ENCODE results near the gene RRBP1. TPM values are rescaled to one million over a fixed set of nuclear protein-coding genes. Genes with fewer than 3 reads are reported as not detected.
A peak's percentile ranks its signal among the peaks of the same experiment; 100 is the strongest.

RRBP1 gene
- total RNA-seq, 6 donors from 2014 or later, result 143 to 256 (median 172) TPM

DNA sequence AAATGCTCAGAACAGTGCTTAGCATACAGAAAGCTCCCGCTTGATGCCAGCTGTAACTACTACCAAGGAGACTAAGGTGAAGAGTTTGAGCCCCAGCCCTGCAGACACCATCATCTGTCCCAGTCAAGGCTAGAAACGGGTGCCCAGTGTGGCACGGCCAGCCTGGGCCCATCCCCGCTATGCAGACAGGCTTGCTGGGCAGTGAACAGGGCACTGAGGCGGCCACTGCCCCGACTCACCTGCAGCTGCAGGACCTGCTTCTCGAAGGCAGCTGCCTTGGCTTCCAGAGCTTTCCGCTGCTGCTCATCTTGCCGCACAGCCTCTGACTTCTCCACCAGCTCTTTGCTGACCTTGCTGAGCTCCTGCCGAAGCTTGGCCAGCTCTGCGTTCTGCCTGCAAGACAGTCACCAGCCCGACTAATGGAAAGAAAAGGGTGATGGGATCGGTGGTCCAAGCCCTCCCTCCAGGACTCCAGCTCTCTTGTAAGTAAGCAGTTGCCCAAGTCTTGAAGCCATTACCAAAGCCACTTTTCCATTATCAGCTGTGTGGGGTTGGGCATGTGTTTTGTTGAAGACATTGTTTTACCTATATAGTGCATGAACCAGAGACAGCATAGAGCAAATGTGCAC, 48.7 kb downstream of the RRBP1 start:
- Histone ChIP-seq H3K9me3 (no peaks in the 10 kb centered on the region), H3K4me3 (no peak overlapping the region), H3K36me3 (peaks cover 8 to 99% (median 89%) of the 10 kb centered on the region in 4 donors), H3K27me3 (no peaks in the 10 kb centered on the region), H3K4me1 (peaks cover 12 to 24% (median 19%) of the 10 kb centered on the region in 4 donors), H3K27ac (peak overlapping the region in 1 of 4 donors; percentile 69)
- WGBS, 2 donors, result 95 to 98% methylated on average over 9 to 13 of the region's 13 CpGs
- ATAC-seq (ENCODE audit: low FRiP score in 2 of 2) (no peak), DNase-seq (no peak)
- no peak for TF ChIP-seq POLR2A (IDR thresholded peaks at IDR 0.05)
- no peak for TF ChIP-seq EP300 (IDR thresholded peaks at IDR 0.05)
- TF ChIP-seq POLR2AphosphoS5 (IDR thresholded peaks at IDR 0.05), result no peak
- TF ChIP-seq, protein P1, sequence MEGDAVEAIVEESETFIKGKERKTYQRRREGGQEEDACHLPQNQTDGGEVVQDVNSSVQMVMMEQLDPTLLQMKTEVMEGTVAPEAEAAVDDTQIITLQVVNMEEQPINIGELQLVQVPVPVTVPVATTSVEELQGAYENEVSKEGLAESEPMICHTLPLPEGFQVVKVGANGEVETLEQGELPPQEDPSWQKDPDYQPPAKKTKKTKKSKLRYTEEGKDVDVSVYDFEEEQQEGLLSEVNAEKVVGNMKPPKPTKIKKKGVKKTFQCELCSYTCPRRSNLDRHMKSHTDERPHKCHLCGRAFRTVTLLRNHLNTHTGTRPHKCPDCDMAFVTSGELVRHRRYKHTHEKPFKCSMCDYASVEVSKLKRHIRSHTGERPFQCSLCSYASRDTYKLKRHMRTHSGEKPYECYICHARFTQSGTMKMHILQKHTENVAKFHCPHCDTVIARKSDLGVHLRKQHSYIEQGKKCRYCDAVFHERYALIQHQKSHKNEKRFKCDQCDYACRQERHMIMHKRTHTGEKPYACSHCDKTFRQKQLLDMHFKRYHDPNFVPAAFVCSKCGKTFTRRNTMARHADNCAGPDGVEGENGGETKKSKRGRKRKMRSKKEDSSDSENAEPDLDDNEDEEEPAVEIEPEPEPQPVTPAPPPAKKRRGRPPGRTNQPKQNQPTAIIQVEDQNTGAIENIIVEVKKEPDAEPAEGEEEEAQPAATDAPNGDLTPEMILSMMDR (IDR thresholded peaks at IDR 0.05), result no peak

DNA sequence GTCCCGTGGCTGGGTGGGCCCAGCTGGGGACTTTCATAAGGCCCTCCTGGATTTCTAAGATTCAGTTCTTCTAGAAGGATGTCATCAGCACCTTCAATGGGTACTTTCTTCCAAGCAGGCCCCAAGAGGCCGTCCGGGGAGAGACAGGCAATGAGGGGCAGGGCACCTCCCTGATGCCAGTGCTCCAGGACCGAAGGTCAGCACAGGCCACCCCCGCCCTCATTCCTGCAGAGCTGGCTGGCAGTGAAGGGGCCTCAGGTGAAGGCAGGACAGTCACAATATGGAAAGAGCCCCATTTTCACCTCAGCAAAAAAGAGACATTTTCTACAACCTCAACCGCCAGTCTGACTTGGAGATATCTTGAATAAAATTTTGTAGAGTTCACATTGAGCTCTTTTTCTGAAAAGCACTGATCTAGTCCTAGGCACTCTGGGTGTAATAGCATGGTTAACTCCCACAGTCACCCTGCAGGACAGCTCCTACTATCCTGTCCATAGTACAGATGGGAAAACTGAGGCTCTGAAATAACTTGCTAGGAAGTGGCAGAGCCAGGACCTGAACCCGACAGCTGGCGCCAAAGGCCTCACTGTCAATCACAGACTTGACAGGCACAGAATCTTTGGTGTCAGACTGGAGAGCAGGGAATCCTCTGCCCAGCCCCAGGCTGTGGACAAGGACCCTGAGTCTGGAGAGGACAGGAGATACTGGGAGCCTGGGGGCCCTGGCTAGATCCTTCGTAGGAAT, 50.3 kb downstream of the RRBP1 start:
- DNase-seq, result no peak
- WGBS, 2 donors, result 93 to 97% methylated on average over 5 to 9 of the region's 9 CpGs
- H3K9me3 ChIP-seq, result no peaks in the 10 kb centered on the region
- H3K4me1 ChIP-seq, result peaks cover 8 to 16% (median 13%) of the 10 kb centered on the region in 4 donors
- H3K27ac ChIP-seq, result no peak overlapping the region
- ATAC-seq (ENCODE audit: low FRiP score in 2 of 2), result no peak
- peaks cover 11 to 100% (median 95%) of the 10 kb centered on the region in 4 donors for H3K36me3 ChIP-seq
- no peak overlapping the region for H3K4me3 ChIP-seq
- no peaks in the 10 kb centered on the region for H3K27me3 ChIP-seq
- TF ChIP-seq EP300 (IDR thresholded peaks at IDR 0.05), result no peak
- TF ChIP-seq, protein P1 (IDR thresholded peaks at IDR 0.05), result no peak

DNA sequence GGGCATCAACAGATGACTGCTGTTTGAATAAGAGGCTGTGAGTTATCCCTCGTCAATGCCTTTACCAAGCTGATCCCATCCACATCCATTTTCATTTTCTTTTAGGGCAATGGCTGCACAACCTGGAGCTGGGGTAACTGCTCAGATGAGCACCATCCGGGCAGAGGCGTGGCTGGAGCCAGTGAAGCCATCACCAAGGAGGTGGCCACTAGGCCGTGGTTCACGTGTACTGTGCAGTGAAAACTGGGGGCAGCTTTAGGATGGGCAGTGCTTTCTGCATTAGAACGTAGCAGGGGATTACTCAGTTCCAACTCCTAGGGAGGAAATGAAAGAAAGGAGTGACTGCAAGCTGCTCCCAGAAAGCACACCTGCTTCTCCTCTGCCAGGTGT, 51.2 kb downstream of the RRBP1 start:
- Histone ChIP-seq H3K4me3 (no peak overlapping the region), H3K9me3 (no peaks in the 10 kb centered on the region), H3K27ac (no peak overlapping the region), H3K36me3 (peaks cover 13 to 100% (median 96%) of the 10 kb centered on the region in 4 donors), H3K4me1 (peaks cover 4 to 9% (median 6%) of the 10 kb centered on the region in 4 donors), H3K27me3 (no peaks in the 10 kb centered on the region)
- ATAC-seq (ENCODE audit: low FRiP score in 2 of 2), result no peak
- TF ChIP-seq POLR2A (IDR thresholded peaks at IDR 0.05), result no peak
- TF ChIP-seq POLR2AphosphoS5 (IDR thresholded peaks at IDR 0.05), result no peak
- TF ChIP-seq, protein P1 (IDR thresholded peaks at IDR 0.05), result no peak
- no peak for TF ChIP-seq EP300 (IDR thresholded peaks at IDR 0.05)
- DNase-seq, result no peak
- 96 to 97% methylated on average over 6 of the region's 6 CpGs for WGBS, 2 donors

DNA sequence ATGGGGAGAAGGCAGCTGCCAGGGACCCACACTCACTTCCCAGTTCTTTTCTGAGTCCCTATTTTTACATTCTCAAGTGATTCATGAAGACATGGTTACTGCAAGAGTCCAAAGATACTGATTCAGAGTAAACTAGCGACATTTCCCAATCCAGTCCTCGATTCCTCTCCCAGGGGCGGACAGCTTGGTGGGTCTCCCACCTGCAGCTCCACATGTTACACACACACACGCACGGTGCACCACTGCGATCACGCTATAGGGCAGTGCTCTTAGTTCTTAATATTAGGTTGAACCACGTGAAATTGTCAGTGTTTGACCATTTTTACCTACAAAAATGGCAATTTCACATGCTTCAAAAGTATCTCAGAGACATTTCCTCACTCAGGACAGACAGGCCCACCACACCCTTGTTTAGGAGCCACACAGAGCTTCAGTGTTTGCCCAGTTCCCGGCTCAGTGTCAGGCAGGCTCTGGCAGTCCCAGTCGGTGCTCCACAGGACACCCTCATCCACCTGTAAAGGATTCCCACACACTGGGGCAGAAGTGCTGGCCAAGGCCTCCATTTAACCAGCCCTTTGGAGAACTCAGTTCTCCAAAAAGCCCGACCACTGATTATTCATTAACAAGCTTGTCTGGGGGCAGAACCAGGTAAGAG, 51.8 kb downstream of the RRBP1 start:
- Histone ChIP-seq H3K27ac (no peak overlapping the region), H3K4me1 (peaks cover 2 to 5% (median 4%) of the 10 kb centered on the region in 4 donors), H3K36me3 (peaks cover 13 to 100% (median 95%) of the 10 kb centered on the region in 4 donors), H3K9me3 (no peaks in the 10 kb centered on the region), H3K27me3 (no peaks in the 10 kb centered on the region), H3K4me3 (no peak overlapping the region)
- WGBS, 2 donors, result 87 to 90% methylated on average over 10 to 11 of the region's 11 CpGs
- ATAC-seq (ENCODE audit: low FRiP score in 2 of 2) (no peak), DNase-seq (no peak)
- TF ChIP-seq, protein P1 (IDR thresholded peaks at IDR 0.05), result no peak
- TF ChIP-seq EP300 (IDR thresholded peaks at IDR 0.05), result no peak
- no peak for TF ChIP-seq POLR2AphosphoS5 (IDR thresholded peaks at IDR 0.05)
